Activated CD8-positive, alpha-beta memory T cell treated with anti-CD3 and anti-CD28 coated beads for 4 hours (primary cell): Measurements from ENCODE around the gene MED12L.

Source experiments
- DNase-seq, 2 donors: peaks; one replicate each; pipeline ENCODE4 v3.0.0-alpha.2; 2020; ENCODE audit warnings: low read depth in 2 of 2

Gene MED12L

GRCh38 chr3:151259664-151260063 is 174.2 kb downstream of the MED12L start:
- DNase-seq, result no peak

GRCh38 chr3:151262871-151263525 is 177.5 kb downstream of the MED12L start:
- DNase-seq, result no peak

GRCh38 chr3:151264605-151265004 is 179.1 kb downstream of the MED12L start:
- no peak for DNase-seq

- DNase-seq, result no peak
Observed at GRCh38 chr3:151265166-151265565, 179.7 kb downstream of the MED12L start.

GRCh38 chr3:151265866-151266265 is 180.4 kb downstream of the MED12L start:
- DNase-seq, result no peak

GRCh38 chr3:151267066-151267465 is 181.6 kb downstream of the MED12L start:
- no peak for DNase-seq

- no peak for DNase-seq
Observed at GRCh38 chr3:151268267-151269235, 183.1 kb downstream of the MED12L start.

- no peak for DNase-seq
Observed at GRCh38 chr3:151269631-151270030, 184.2 kb downstream of the MED12L start.

- no peak for DNase-seq
Observed at GRCh38 chr3:151275091-151275490, 189.6 kb downstream of the MED12L start.

- no peak for DNase-seq
Observed at GRCh38 chr3:151276038-151276686, 190.7 kb downstream of the MED12L start.

- DNase-seq, result no peak
Observed at GRCh38 chr3:151276687-151277042, 191.2 kb downstream of the MED12L start.

GRCh38 chr3:151278230-151278629 is 192.8 kb downstream of the MED12L start, which contains the start of gene P2RY14:
TSS of gene P2RY14 (minus strand) at chr3:151278542. CDS start at chr3:151214316, 64,226 bp downstream.
- DNase-seq, result no peak

- DNase-seq, result no peak
Observed at GRCh38 chr3:151281671-151282324, 196.3 kb downstream of the MED12L start.

GRCh38 chr3:151282921-151283320 is 197.5 kb downstream of the MED12L start:
- DNase-seq, result no peak

- no peak for DNase-seq
Observed at GRCh38 chr3:151283387-151283786, 197.9 kb downstream of the MED12L start.

- DNase-seq, result no peak
Observed at GRCh38 chr3:151283907-151284461, 198.5 kb downstream of the MED12L start.

- DNase-seq, result no peak
Observed at GRCh38 chr3:151285940-151286339, 200.5 kb downstream of the MED12L start.

- no peak for DNase-seq
Observed at GRCh38 chr3:151289445-151289844, 204.0 kb downstream of the MED12L start.

GRCh38 chr3:151290673-151291072 is 205.2 kb downstream of the MED12L start:
- DNase-seq, result no peak

GRCh38 chr3:151293127-151293526 is 207.7 kb downstream of the MED12L start:
- DNase-seq, result no peak

- no peak for DNase-seq
Observed at GRCh38 chr3:151296226-151296625, 210.8 kb downstream of the MED12L start.

GRCh38 chr3:151297429-151297828 is 212.0 kb downstream of the MED12L start:
- DNase-seq, result no peak
